ENCODE data around the gene FLT1. TPM values are rescaled to one million over a fixed set of nuclear protein-coding genes. Genes with fewer than 3 reads are reported as not detected.

Gene FLT1
- polyA plus RNA-seq, 1 donor (not counting 4 experiments of a cell fraction or from before 2014, with no cell fraction given), result 0.01 TPM

GRCh38 chr13:28338742-28339141 is 156.2 kb downstream of the FLT1 start:
- Histone ChIP-seq H3K9me1 (ENCODE audit: control insufficient read depth, extremely low read depth, insufficient read depth, low read length) (no peaks in the 10 kb centered on the region), H3K36me3 (ENCODE audit: control insufficient read depth in 2 of 2, extremely low read depth in 1 of 2, insufficient read depth in 2 of 2, low read length in 2 of 2) (no peaks in the 10 kb centered on the region), H2AFZ (ENCODE audit: control insufficient read depth, low read length) (no peak overlapping the region), H3K79me2 (ENCODE audit: control insufficient read depth, insufficient read depth, low read length) (no peaks in the 10 kb centered on the region), H3K27ac (ENCODE audit: control insufficient read depth, insufficient read depth, low read length) (no peak overlapping the region), H3K4me2 (ENCODE audit: control insufficient read depth, extremely low read depth, insufficient read depth, low read depth, low read length) (no peak overlapping the region), H3K4me3 (ENCODE audit: control insufficient read depth in 2 of 3, extremely low read depth in 1 of 3, insufficient read depth in 2 of 3, low read depth in 1 of 3, low read length in 3 of 3) (no peak overlapping the region), H3K4me1 (ENCODE audit: control insufficient read depth, extremely low read depth, insufficient read depth, low read length) (no peaks in the 10 kb centered on the region), H3K27me3 (ENCODE audit: control insufficient read depth, extremely low read depth, insufficient read depth, low read length) (no peaks in the 10 kb centered on the region), H3K9me3 (ENCODE audit: control insufficient read depth, low read depth, low read length) (no peaks in the 10 kb centered on the region), H4K20me1 (ENCODE audit: control insufficient read depth, extremely low read depth, insufficient read depth, low read length) (no peaks in the 10 kb centered on the region), H3K9ac (ENCODE audit: control insufficient read depth, extremely low read depth, insufficient read depth, low read length) (no peak overlapping the region)
- dilution Hi-C loops (cut with MboI; ENCODE audit: extremely low pct_ligation_motif_present, low sequenced_read_pairs), result no loop called here
- FAIRE-seq, result no peak
- TF ChIP-seq EZH2 (IDR thresholded peaks at IDR 0.05; ENCODE audit: low read length) (no peak), CTCF (optimal IDR thresholded peaks at IDR 0.05 in 1 of 3, IDR thresholded peaks at IDR 0.05 in 1 of 3, conservative IDR thresholded peaks at IDR 0.05 in 1 of 3; ENCODE audit: extremely low read depth in 1 of 3, insufficient read depth in 2 of 3, low read length in 3 of 3) (no peak)
- no peak for DNase-seq (ENCODE audit: low read depth, low spot score)

- no peaks in the 10 kb centered on the region for H4K20me1 ChIP-seq (ENCODE audit: control insufficient read depth, extremely low read depth, insufficient read depth, low read length)
- no peak overlapping the region for H2AFZ ChIP-seq (ENCODE audit: control insufficient read depth, low read length)
- H3K4me1 ChIP-seq (ENCODE audit: control insufficient read depth, extremely low read depth, insufficient read depth, low read length), result no peaks in the 10 kb centered on the region
- TF ChIP-seq EZH2 (IDR thresholded peaks at IDR 0.05; ENCODE audit: low read length), result no peak
- no peak for TF ChIP-seq CTCF (optimal IDR thresholded peaks at IDR 0.05 in 1 of 3, IDR thresholded peaks at IDR 0.05 in 1 of 3, conservative IDR thresholded peaks at IDR 0.05 in 1 of 3; ENCODE audit: extremely low read depth in 1 of 3, insufficient read depth in 2 of 3, low read length in 3 of 3)
- H3K9me3 ChIP-seq (ENCODE audit: control insufficient read depth, low read depth, low read length), result no peaks in the 10 kb centered on the region
- FAIRE-seq, result no peak
- H3K4me2 ChIP-seq (ENCODE audit: control insufficient read depth, extremely low read depth, insufficient read depth, low read depth, low read length), result no peak overlapping the region
- H3K4me3 ChIP-seq (ENCODE audit: control insufficient read depth in 2 of 3, extremely low read depth in 1 of 3, insufficient read depth in 2 of 3, low read depth in 1 of 3, low read length in 3 of 3), result no peak overlapping the region
- H3K27me3 ChIP-seq (ENCODE audit: control insufficient read depth, extremely low read depth, insufficient read depth, low read length), result no peaks in the 10 kb centered on the region
- no peak overlapping the region for H3K9ac ChIP-seq (ENCODE audit: control insufficient read depth, extremely low read depth, insufficient read depth, low read length)
- H3K27ac ChIP-seq (ENCODE audit: control insufficient read depth, insufficient read depth, low read length), result no peak overlapping the region
- no peak for DNase-seq (ENCODE audit: low read depth, low spot score)
- no peaks in the 10 kb centered on the region for H3K79me2 ChIP-seq (ENCODE audit: control insufficient read depth, insufficient read depth, low read length)
- H3K36me3 ChIP-seq (ENCODE audit: control insufficient read depth in 2 of 2, extremely low read depth in 1 of 2, insufficient read depth in 2 of 2, low read length in 2 of 2), result no peaks in the 10 kb centered on the region
- H3K9me1 ChIP-seq (ENCODE audit: control insufficient read depth, extremely low read depth, insufficient read depth, low read length), result no peaks in the 10 kb centered on the region
- dilution Hi-C loops (cut with MboI; ENCODE audit: extremely low pct_ligation_motif_present, low sequenced_read_pairs), result no loop called here
Measured at GRCh38 chr13:28338006-28338574, 156.8 kb downstream of the FLT1 start.
